ENCODE measurements around the gene PRPF31.

DNA sequence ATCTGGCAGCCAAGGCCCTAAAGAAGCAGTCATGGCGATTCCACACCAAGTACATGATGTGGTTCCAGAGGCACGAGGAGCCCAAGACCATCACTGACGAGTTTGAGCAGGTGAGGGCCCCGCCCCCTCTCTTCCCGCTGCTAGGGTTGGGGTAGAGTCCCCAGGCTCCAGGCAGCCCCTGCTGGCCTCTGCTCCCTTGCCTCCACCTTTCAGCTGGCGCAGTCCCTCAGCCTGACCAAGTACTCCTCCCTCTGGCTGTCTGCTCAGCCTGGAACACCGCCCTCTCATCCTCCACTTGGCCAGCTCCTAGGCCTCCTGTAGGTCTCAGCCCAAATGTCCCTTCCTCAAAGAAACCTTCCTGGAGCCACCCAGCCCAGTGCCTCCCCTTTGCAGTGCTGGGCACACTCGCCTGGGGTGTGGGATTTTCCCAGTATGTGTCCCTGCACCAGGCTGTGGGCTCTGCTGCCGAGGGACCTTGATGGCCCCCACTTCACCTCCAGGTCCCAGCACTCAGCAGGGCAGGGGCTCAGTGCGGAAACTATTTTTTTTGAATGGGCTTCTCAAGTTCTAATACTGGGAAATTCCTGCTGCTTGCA is 38.3 kb downstream of the PRPF31 start:
- TF ChIP-seq, protein P1, sequence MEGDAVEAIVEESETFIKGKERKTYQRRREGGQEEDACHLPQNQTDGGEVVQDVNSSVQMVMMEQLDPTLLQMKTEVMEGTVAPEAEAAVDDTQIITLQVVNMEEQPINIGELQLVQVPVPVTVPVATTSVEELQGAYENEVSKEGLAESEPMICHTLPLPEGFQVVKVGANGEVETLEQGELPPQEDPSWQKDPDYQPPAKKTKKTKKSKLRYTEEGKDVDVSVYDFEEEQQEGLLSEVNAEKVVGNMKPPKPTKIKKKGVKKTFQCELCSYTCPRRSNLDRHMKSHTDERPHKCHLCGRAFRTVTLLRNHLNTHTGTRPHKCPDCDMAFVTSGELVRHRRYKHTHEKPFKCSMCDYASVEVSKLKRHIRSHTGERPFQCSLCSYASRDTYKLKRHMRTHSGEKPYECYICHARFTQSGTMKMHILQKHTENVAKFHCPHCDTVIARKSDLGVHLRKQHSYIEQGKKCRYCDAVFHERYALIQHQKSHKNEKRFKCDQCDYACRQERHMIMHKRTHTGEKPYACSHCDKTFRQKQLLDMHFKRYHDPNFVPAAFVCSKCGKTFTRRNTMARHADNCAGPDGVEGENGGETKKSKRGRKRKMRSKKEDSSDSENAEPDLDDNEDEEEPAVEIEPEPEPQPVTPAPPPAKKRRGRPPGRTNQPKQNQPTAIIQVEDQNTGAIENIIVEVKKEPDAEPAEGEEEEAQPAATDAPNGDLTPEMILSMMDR (IDR thresholded peaks at IDR 0.05; ENCODE audit: poor library complexity, severe bottlenecking): no peak
- TF ChIP-seq RAD21 (conservative IDR thresholded peaks at IDR 0.05) (no peak), EP300 (conservative IDR thresholded peaks at IDR 0.05; ENCODE audit: poor library complexity, severe bottlenecking) (no peak)

Measured in neural cell (in vitro differentiated cells).